ENCODE data around the gene ALCAM. TPM values are rescaled to one million over a fixed set of nuclear protein-coding genes. Genes with fewer than 3 reads are reported as not detected.

Gene ALCAM
- total RNA-seq, 1 experiment from 2014 or later: 98.4 TPM

DNA sequence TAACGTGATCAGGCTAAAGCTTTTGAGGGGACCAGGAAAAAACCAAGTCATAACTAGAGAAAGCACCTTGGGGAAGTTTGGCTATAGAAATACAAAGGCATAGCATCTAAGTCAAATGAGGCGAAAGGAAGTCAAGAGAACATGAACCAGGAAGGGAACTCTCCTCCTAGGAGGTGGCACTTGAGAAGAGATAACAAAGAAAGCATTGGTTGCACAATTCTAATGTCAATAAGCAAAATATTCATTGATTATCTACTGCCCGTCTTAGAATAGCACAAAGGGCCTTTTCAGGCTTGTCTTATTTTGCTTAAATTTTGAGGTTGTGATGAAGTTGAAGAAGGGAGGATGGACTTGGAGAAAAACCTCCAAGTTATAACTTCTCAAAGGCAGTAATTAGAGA is 73.4 kb downstream of the ALCAM start:
- POLR2A ChIA-PET: no interaction called here

DNA sequence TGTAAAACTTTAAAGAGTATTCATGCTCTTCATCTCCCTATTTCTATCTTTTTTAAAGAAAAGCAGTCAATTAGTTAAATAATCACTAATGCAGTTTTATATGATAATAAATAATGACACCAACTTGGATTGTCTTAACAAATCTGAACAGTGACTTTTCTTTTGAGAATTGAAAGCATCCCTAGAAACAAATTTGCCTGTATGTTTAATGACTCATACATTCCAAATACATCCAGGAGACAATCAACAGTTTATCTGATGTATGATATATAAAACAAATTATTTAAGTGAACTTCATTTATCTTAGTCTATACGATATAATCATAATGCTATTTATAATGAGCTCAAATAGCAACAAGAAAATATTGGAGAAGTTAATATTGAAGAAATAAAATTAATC is 78.0 kb downstream of the ALCAM start:
- intact Hi-C loops (cut with micrococcal nuclease): no loop called here
- Mint-ChIP-seq H3K9me3 (ENCODE audit: unreplicated experiment) (no peaks in the 10 kb centered on the region), H3K4me3 (ENCODE audit: unreplicated experiment) (no peak overlapping the region), H3K27ac (ENCODE audit: low read depth, unreplicated experiment) (no peak overlapping the region), H3K27me3 (ENCODE audit: insufficient read depth, unreplicated experiment) (no peaks in the 10 kb centered on the region), H3K4me1 (ENCODE audit: insufficient read depth, unreplicated experiment) (no peaks in the 10 kb centered on the region), H3K36me3 (ENCODE audit: insufficient read depth, unreplicated experiment) (no peaks in the 10 kb centered on the region)
- BruUV-seq (replicated peaks): no TSS peak
- ChIA-PET POLR2A (no interaction called here), CTCF (interaction anchor here (1.5 kb wide), 1 partner anchor 38 kb away, joined by 4 read pairs; no protein-coding TSS in a partner anchor)
- no peak for DNase-seq (ENCODE audit: unreplicated experiment)
- TF ChIP-seq, protein P1, sequence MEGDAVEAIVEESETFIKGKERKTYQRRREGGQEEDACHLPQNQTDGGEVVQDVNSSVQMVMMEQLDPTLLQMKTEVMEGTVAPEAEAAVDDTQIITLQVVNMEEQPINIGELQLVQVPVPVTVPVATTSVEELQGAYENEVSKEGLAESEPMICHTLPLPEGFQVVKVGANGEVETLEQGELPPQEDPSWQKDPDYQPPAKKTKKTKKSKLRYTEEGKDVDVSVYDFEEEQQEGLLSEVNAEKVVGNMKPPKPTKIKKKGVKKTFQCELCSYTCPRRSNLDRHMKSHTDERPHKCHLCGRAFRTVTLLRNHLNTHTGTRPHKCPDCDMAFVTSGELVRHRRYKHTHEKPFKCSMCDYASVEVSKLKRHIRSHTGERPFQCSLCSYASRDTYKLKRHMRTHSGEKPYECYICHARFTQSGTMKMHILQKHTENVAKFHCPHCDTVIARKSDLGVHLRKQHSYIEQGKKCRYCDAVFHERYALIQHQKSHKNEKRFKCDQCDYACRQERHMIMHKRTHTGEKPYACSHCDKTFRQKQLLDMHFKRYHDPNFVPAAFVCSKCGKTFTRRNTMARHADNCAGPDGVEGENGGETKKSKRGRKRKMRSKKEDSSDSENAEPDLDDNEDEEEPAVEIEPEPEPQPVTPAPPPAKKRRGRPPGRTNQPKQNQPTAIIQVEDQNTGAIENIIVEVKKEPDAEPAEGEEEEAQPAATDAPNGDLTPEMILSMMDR (IDR thresholded peaks at IDR 0.05; ENCODE audit: unreplicated experiment): no peak

More for the DNA sequence above, 73.4 kb downstream of the ALCAM start:
- H3K27ac Mint-ChIP-seq (ENCODE audit: low read depth, unreplicated experiment): no peak overlapping the region
- CTCF ChIA-PET: no interaction called here
- H3K4me1 Mint-ChIP-seq (ENCODE audit: insufficient read depth, unreplicated experiment): peaks cover 12% of the 10 kb centered on the region
- no peak overlapping the region for H3K4me3 Mint-ChIP-seq (ENCODE audit: unreplicated experiment)
- H3K9me3 Mint-ChIP-seq (ENCODE audit: unreplicated experiment): peaks cover 7% of the 10 kb centered on the region
- peaks cover 16% of the 10 kb centered on the region for H3K36me3 Mint-ChIP-seq (ENCODE audit: insufficient read depth, unreplicated experiment)
- no peak for DNase-seq (ENCODE audit: unreplicated experiment)
- intact Hi-C loops (cut with micrococcal nuclease): no loop called here
- no TSS peak for BruUV-seq (replicated peaks)
- TF ChIP-seq, protein P1 (IDR thresholded peaks at IDR 0.05; ENCODE audit: unreplicated experiment): no peak
- H3K27me3 Mint-ChIP-seq (ENCODE audit: insufficient read depth, unreplicated experiment): no peaks in the 10 kb centered on the region

DNA sequence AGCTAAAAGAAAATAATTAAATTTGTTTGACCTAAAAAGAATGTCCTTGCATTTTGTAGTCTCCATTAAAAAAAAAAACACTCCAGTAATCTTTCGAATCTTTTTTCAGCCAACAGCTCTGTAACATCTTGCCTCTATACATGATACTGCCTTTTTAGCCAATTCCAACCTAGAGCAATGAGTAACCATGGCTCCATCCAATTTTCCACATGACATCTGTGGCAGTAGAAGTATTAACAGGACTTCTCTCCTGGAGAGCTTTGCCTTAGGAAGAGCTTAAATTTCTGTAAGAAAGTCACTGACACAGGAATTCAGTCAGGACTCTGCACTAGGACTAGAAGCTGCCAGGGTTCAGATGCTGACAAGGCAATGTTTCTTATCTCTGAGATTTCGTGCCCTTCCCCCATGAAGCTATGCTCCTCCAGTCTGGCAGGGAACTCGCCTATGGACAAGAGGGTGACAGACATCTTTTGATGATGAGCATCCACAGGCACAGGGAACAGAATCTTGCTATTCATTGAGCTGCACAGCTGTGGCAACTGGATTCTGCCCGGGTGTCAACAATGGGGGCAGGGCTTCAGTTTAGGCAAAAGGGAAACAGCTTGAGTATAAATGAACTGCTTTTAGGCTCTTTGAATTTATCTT is 81.8 kb downstream of the ALCAM start:
- Mint-ChIP-seq H3K27ac (ENCODE audit: low read depth, unreplicated experiment) (no peak overlapping the region), H3K27me3 (ENCODE audit: insufficient read depth, unreplicated experiment) (no peaks in the 10 kb centered on the region), H3K9me3 (ENCODE audit: unreplicated experiment) (peaks cover 8% of the 10 kb centered on the region), H3K4me3 (ENCODE audit: unreplicated experiment) (no peak overlapping the region), H3K4me1 (ENCODE audit: insufficient read depth, unreplicated experiment) (peaks cover 4% of the 10 kb centered on the region), H3K36me3 (ENCODE audit: insufficient read depth, unreplicated experiment) (no peaks in the 10 kb centered on the region)
- TF ChIP-seq, protein P1 (IDR thresholded peaks at IDR 0.05; ENCODE audit: unreplicated experiment): no peak
- no TSS peak for BruUV-seq (replicated peaks)
- POLR2A ChIA-PET: interaction anchor here (0.6 to 1.4 kb wide), 3 partner anchors 11 to 23 kb away, joined by 3 to 5 read pairs (median 3); no protein-coding TSS in a partner anchor
- CTCF ChIA-PET: no interaction called here
- intact Hi-C loops (cut with micrococcal nuclease): no loop called here
- no peak for DNase-seq (ENCODE audit: unreplicated experiment)

DNA sequence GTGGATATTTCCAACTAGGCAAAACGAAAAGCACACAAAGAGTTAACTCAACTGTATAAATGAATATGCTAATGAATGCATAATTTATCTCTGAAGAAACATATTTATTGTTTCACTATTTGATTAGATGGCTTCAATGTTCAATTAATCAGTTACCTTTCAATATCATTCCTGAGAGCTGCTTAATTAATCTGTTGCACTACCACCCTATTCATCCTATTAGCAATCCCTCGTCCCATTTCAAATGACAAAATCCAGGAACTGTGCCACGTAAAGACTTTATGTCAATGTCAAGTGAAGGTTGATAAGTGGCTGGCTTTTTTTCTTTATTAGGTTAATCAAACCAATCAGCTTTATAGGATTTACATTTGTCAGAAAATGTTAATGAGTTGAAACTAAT is 82.7 kb downstream of the ALCAM start:
- H3K4me1 Mint-ChIP-seq (ENCODE audit: insufficient read depth, unreplicated experiment): peaks cover 4% of the 10 kb centered on the region
- DNase-seq (ENCODE audit: unreplicated experiment): no peak
- no peak overlapping the region for H3K27ac Mint-ChIP-seq (ENCODE audit: low read depth, unreplicated experiment)
- H3K36me3 Mint-ChIP-seq (ENCODE audit: insufficient read depth, unreplicated experiment): no peaks in the 10 kb centered on the region
- H3K9me3 Mint-ChIP-seq (ENCODE audit: unreplicated experiment): peaks cover 8% of the 10 kb centered on the region
- intact Hi-C loops (cut with micrococcal nuclease): no loop called here
- ChIA-PET CTCF (no interaction called here), POLR2A (interaction anchor here (0.6 to 1.4 kb wide), 3 partner anchors 12 to 24 kb away, joined by 3 to 5 read pairs (median 3); no protein-coding TSS in a partner anchor)
- no peaks in the 10 kb centered on the region for H3K27me3 Mint-ChIP-seq (ENCODE audit: insufficient read depth, unreplicated experiment)
- H3K4me3 Mint-ChIP-seq (ENCODE audit: unreplicated experiment): no peak overlapping the region
- no TSS peak for BruUV-seq (replicated peaks)
- TF ChIP-seq, protein P1 (IDR thresholded peaks at IDR 0.05; ENCODE audit: unreplicated experiment): no peak

Data from MCF 10A (cell line).